22Rv1 (cell line): Measurements from ENCODE around the gene ATP6V0D1.
"Not testable (repeated sequence)": the region's sequence is repeated elsewhere in the genome, so short reads cannot be mapped to it uniquely, and the experiment has no call there.

Source experiments
- CTCF ChIP-seq: fragments of 450-650 bp; IDR thresholded peaks from 2 replicates; pipeline ENCODE4 v1.5.1; 2017; ENCODE audit warnings: mild to moderate bottlenecking
- ZFX ChIP-seq: fragments of 450-650 bp; IDR thresholded peaks from 2 replicates; pipeline ENCODE4 v1.6.1; 2017; ENCODE audit warnings: antibody characterized with exemption, borderline replicate concordance

DNA sequence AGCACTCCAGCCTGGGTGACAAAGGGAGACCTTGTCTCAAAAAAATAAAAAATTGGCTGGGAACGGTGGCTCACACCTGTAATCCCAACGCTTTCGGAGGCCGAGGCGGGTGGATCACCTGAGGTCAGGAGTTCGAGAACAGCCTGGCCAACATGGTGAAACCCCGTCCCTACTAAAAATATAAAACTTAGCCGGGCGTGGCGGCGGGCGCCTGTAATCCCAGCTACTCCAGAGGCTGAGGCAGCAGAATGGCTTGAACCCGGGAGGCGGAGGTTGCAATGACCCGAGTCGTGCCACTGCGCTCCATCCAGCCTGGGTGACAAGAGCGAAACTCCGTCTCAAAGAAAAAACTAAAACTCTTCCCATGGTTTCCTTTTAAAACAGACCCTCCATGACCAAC is 65.5 kb downstream of the ATP6V0D1 start:
- not testable (repeated sequence) for TF ChIP-seq CTCF, ZFX
